ENCODE results near the gene GLO1. TPM values are rescaled to one million over a fixed set of nuclear protein-coding genes. Genes with fewer than 3 reads are reported as not detected.
A peak's percentile ranks its signal among the peaks of the same experiment; 100 is the strongest.

GLO1 gene
- total and polyA plus RNA-seq, 2 donors (not counting 3 experiments of a cell fraction or from before 2014, with no cell fraction given), result 70.3 to 120 TPM

- H3K9me3 ChIP-seq (replicated peaks; ENCODE audit: control insufficient read depth, insufficient read depth, low read length), result no peaks in the 10 kb centered on the region
Observed at GRCh38 chr6:38644951-38645350, 58.0 kb downstream of the GLO1 start.

GRCh38 chr6:38640216-38640909, 62.6 kb downstream of the GLO1 start:
- FAIRE-seq (peak; percentile 8), DNase-seq (ENCODE audit: low read depth, low spot score) (peak; percentile 2)
- H4K20me1 ChIP-seq (replicated peaks; ENCODE audit: control insufficient read depth, extremely low read depth, insufficient read depth, low read length), result no peaks in the 10 kb centered on the region
- no peak for TF ChIP-seq EZH2 (IDR thresholded peaks at IDR 0.05; ENCODE audit: borderline replicate concordance, low read depth, low read length, severe bottlenecking)
- no peak for TF ChIP-seq FOS (IDR thresholded peaks at IDR 0.05; ENCODE audit: borderline replicate concordance, insufficient read depth, low read length)
- no peak for TF ChIP-seq POLR2A (IDR thresholded peaks at IDR 0.05; ENCODE audit: low read depth, low read length)
- no peak for TF ChIP-seq JUN (IDR thresholded peaks at IDR 0.05; ENCODE audit: borderline replicate concordance, insufficient read depth, insufficient read length, low read depth)
- TF ChIP-seq POLR2AphosphoS5 (IDR thresholded peaks at IDR 0.05; ENCODE audit: insufficient read depth, low read depth, low read length), result no peak
- no peak for TF ChIP-seq GATA2 (IDR thresholded peaks at IDR 0.05; ENCODE audit: insufficient read depth, insufficient read length, low read depth, low read length)
- TF ChIP-seq MAX (IDR thresholded peaks at IDR 0.05; ENCODE audit: insufficient read depth, insufficient read length), result no peak
- no peak for TF ChIP-seq CTCF (IDR thresholded peaks at IDR 0.05; ENCODE audit: extremely low read depth in 1 of 2, insufficient read depth in 1 of 2, low read depth in 1 of 2, low read length in 2 of 2)
- no peak for TF ChIP-seq MYC (IDR thresholded peaks at IDR 0.05; ENCODE audit: low read depth, low read length)
- no peaks in the 10 kb centered on the region for H3K36me3 ChIP-seq (ENCODE audit: control insufficient read depth in 2 of 2, extremely low read depth in 1 of 2, insufficient read depth in 2 of 2, low read length in 2 of 2)
- H3K27me3 ChIP-seq (ENCODE audit: control insufficient read depth in 2 of 2, insufficient read depth in 2 of 2, low read length in 2 of 2), result no peaks in the 10 kb centered on the region
- H3K79me2 ChIP-seq (ENCODE audit: control insufficient read depth, insufficient read depth, low read length), result no peaks in the 10 kb centered on the region
- H3K9ac ChIP-seq (replicated peaks; ENCODE audit: extremely low read depth, insufficient read depth, low read length), result peak overlapping the region; percentile 89
- ChIA-PET POLR2A (no interaction called here), CTCF (interaction anchor here (0.8 to 1.3 kb wide), 2 partner anchors 47 to 61 kb away, joined by 3 read pairs; no protein-coding TSS in a partner anchor)
- no peaks in the 10 kb centered on the region for H3K9me3 ChIP-seq (replicated peaks; ENCODE audit: control insufficient read depth, insufficient read depth, low read length)
- peak overlapping the region; percentile 34 to 69 (median 66) for H3K4me3 ChIP-seq (replicated peaks in 1 of 3; ENCODE audit: insufficient read depth in 1 of 3, low read depth in 1 of 3, low read length in 3 of 3)
- BruUV-seq (replicated peaks), result TSS peak; percentile 64
- H2AFZ ChIP-seq (ENCODE audit: low read depth, low read length), result peak overlapping the region; percentile 69
- H3K9me1 ChIP-seq (replicated peaks; ENCODE audit: control insufficient read depth, extremely low read depth, insufficient read depth, low read length), result no peaks in the 10 kb centered on the region
- peak overlapping the region; percentile 46 for H3K4me2 ChIP-seq (ENCODE audit: insufficient read depth, low read length)
- dilution Hi-C loops (cut with MboI; ENCODE audit: extremely low pct_ligation_motif_present, low sequenced_read_pairs), result no loop called here
- intact Hi-C loops (cut with micrococcal nuclease), result loop anchor here (1.0 kb wide), 1 partner anchor 62 kb away; no protein-coding TSS in a partner anchor
- peaks cover 13% of the 10 kb centered on the region for H3K4me1 ChIP-seq (ENCODE audit: control insufficient read depth, extremely low read depth, insufficient read depth, low read length)
- peak overlapping the region; percentile 91 for H3K27ac ChIP-seq (ENCODE audit: insufficient read depth, low read depth, low read length)

More at GRCh38 chr6:38644951-38645350, 58.0 kb downstream of the GLO1 start:
- POLR2A ChIA-PET, result no interaction called here
- Histone ChIP-seq H3K79me2 (ENCODE audit: control insufficient read depth, insufficient read depth, low read length) (no peaks in the 10 kb centered on the region), H4K20me1 (replicated peaks; ENCODE audit: control insufficient read depth, extremely low read depth, insufficient read depth, low read length) (no peaks in the 10 kb centered on the region), H3K4me3 (replicated peaks in 1 of 3; ENCODE audit: insufficient read depth in 1 of 3, low read depth in 1 of 3, low read length in 3 of 3) (no peak overlapping the region), H3K27me3 (ENCODE audit: control insufficient read depth in 2 of 2, insufficient read depth in 2 of 2, low read length in 2 of 2) (no peaks in the 10 kb centered on the region), H3K27ac (ENCODE audit: insufficient read depth, low read depth, low read length) (no peak overlapping the region), H3K4me1 (ENCODE audit: control insufficient read depth, extremely low read depth, insufficient read depth, low read length) (peaks cover 7% of the 10 kb centered on the region), H2AFZ (ENCODE audit: low read depth, low read length) (no peak overlapping the region), H3K4me2 (ENCODE audit: insufficient read depth, low read length) (no peak overlapping the region), H3K36me3 (ENCODE audit: control insufficient read depth in 2 of 2, extremely low read depth in 1 of 2, insufficient read depth in 2 of 2, low read length in 2 of 2) (no peaks in the 10 kb centered on the region), H3K9me1 (replicated peaks; ENCODE audit: control insufficient read depth, extremely low read depth, insufficient read depth, low read length) (peaks cover 2% of the 10 kb centered on the region), H3K9ac (replicated peaks; ENCODE audit: extremely low read depth, insufficient read depth, low read length) (no peak overlapping the region)
- no peak for DNase-seq (ENCODE audit: low read depth, low spot score)
- no peak for FAIRE-seq
- CTCF ChIA-PET, result no interaction called here
- TF ChIP-seq FOS (IDR thresholded peaks at IDR 0.05; ENCODE audit: borderline replicate concordance, insufficient read depth, low read length), result no peak
- no peak for TF ChIP-seq GATA2 (IDR thresholded peaks at IDR 0.05; ENCODE audit: insufficient read depth, insufficient read length, low read depth, low read length)
- no peak for TF ChIP-seq JUN (IDR thresholded peaks at IDR 0.05; ENCODE audit: borderline replicate concordance, insufficient read depth, insufficient read length, low read depth)
- no peak for TF ChIP-seq MYC (IDR thresholded peaks at IDR 0.05; ENCODE audit: low read depth, low read length)
- TF ChIP-seq POLR2AphosphoS5 (IDR thresholded peaks at IDR 0.05; ENCODE audit: insufficient read depth, low read depth, low read length), result no peak
- no peak for TF ChIP-seq EZH2 (IDR thresholded peaks at IDR 0.05; ENCODE audit: borderline replicate concordance, low read depth, low read length, severe bottlenecking)
- TF ChIP-seq MAX (IDR thresholded peaks at IDR 0.05; ENCODE audit: insufficient read depth, insufficient read length), result no peak
- no peak for TF ChIP-seq POLR2A (IDR thresholded peaks at IDR 0.05; ENCODE audit: low read depth, low read length)
- no TSS peak for BruUV-seq (replicated peaks)
- dilution Hi-C loops (cut with MboI; ENCODE audit: extremely low pct_ligation_motif_present, low sequenced_read_pairs), result no loop called here
- intact Hi-C loops (cut with micrococcal nuclease), result no loop called here
